A549 (cell line): ENCODE measurements around the gene H6PD. TPM values are rescaled to one million over a fixed set of nuclear protein-coding genes. Genes with fewer than 3 reads are reported as not detected.
A peak's percentile ranks its signal among the peaks of the same experiment; 100 is the strongest.

ENCODE experiments used
- ATAC-seq, 2 experiments: fragments of 200-7000 bp in 1 of 2; fragments of >200 bp in 1 of 2; cut with Nextera tagmentation in 1 of 2; cut with Tn5 transposase in 1 of 2; 3 replicates each; pipeline versions ENCODE4 v1.8.0 to v1.9.1; 2018 to 2020; ENCODE audit warnings: mild to moderate bottlenecking in 1 of 2, moderate library complexity in 1 of 2
- CTCF ChIA-PET: fragments of 300-600 bp; sonication (Branson Sonifier 250); formaldehyde crosslinking; extraction: SDS; loops from one replicate; lab custom pipeline; 2021; ENCODE audit warnings: antibody characterized with exemption, inconsistent platforms; lab: Yijun Ruan, JAX
- POLR2A ChIA-PET: fragments of 350-600 bp; formaldehyde crosslinking; extraction: SDS; loops from one replicate; lab custom pipeline; 2021; ENCODE audit warnings: antibody characterized with exemption, inconsistent platforms; lab: Yijun Ruan, JAX
- DNase-seq, 2 experiments: peaks; one replicate each; pipeline versions ENCODE4 v3.0.0 to v3.0.0-alpha.2; 2011 to 2016; ENCODE audit warnings: low read depth in 1 of 2, low spot score in 1 of 2
- FAIRE-seq: peaks from 2 replicates; lab custom pipeline; 2011; peaks lifted over from hg19 to GRCh38; lab: Jason Lieb, UNC
- H3K27ac ChIP-seq, 2 experiments: fragments of >200 bp; sonication (Bioruptor Twin); formaldehyde crosslinking; 3 replicates each; pipeline ENCODE4 v1.5.1; 2016 to 2017
- H3K4me1 ChIP-seq: fragments of >200 bp; sonication (Bioruptor Twin); formaldehyde crosslinking; 3 replicates; pipeline ENCODE4 v1.6.1; 2016
- H3K4me2 ChIP-seq: fragments of >200 bp; sonication (Bioruptor Twin); formaldehyde crosslinking; 3 replicates; pipeline ENCODE4 v1.6.1; 2016
- H3K4me3 ChIP-seq: fragments of >200 bp; sonication (Bioruptor Twin); formaldehyde crosslinking; 3 replicates; pipeline ENCODE4 v1.5.1; 2016
- H3K9me3 ChIP-seq: fragments of >200 bp; sonication (Bioruptor Twin); formaldehyde crosslinking; 3 replicates; pipeline ENCODE4 v1.6.1; 2016
- ATOH8 ChIP-seq: fragments of 250-450 bp; sonication (Bioruptor Pico); IDR thresholded peaks from 2 replicates; pipeline ENCODE4 v1.5.0; 2020; ENCODE audit warnings: low read depth, mild to moderate bottlenecking, moderate library complexity
- CEBPB ChIP-seq, 2 experiments: fragments of >200 bp in 1 of 2; sonication (Bioruptor Twin) in 1 of 2; formaldehyde crosslinking in 1 of 2; IDR thresholded peaks; 2 replicates each; pipeline ENCODE4 v1.6.1; 2012 to 2016
- CHD4 ChIP-seq: fragments of 200-600 bp; sonication (generic); IDR thresholded peaks from 2 replicates; pipeline ENCODE4 v1.6.1; 2016; ENCODE audit warnings: antibody characterized with exemption, mild to moderate bottlenecking, borderline replicate concordance
- EHF ChIP-seq: fragments of 250-450 bp; sonication (Bioruptor Pico); IDR thresholded peaks from 2 replicates; pipeline ENCODE4 v1.5.0; 2020; ENCODE audit warnings: mild to moderate bottlenecking
- ESRRA ChIP-seq: fragments of 150-350 bp; IDR thresholded peaks from 2 replicates; pipeline ENCODE4 v1.6.1; 2014; ENCODE audit warnings: mild to moderate bottlenecking, low read length, borderline replicate concordance
- FOSB ChIP-seq: fragments of 250-450 bp; sonication (Bioruptor Pico); IDR thresholded peaks from 2 replicates; pipeline ENCODE4 v1.5.0; 2020; ENCODE audit warnings: mild to moderate bottlenecking, moderate library complexity
- FOSL2 ChIP-seq, 2 experiments: fragments of 450-650 bp in 1 of 2; fragments of >200 bp in 1 of 2; sonication (Bioruptor Twin) in 1 of 2; formaldehyde crosslinking; IDR thresholded peaks; 2 replicates each; pipeline versions ENCODE4 v1.5.0 to v1.6.1; 2016 to 2020; ENCODE audit warnings: mild to moderate bottlenecking in 1 of 2, moderate library complexity in 1 of 2
- FOXS1 ChIP-seq: fragments of 250-450 bp; sonication (Bioruptor Pico); IDR thresholded peaks from 2 replicates; pipeline ENCODE4 v1.5.0; 2020; ENCODE audit warnings: mild to moderate bottlenecking, moderate library complexity
- HEYL ChIP-seq: fragments of 250-450 bp; sonication (Bioruptor Pico); IDR thresholded peaks from 2 replicates; pipeline ENCODE4 v1.8.0; 2021; ENCODE audit warnings: mild to moderate bottlenecking, moderate library complexity
- HMGXB4 ChIP-seq: fragments of 250-450 bp; sonication (Bioruptor Pico); IDR thresholded peaks from 2 replicates; pipeline ENCODE4 v1.5.0; 2021; ENCODE audit warnings: mild to moderate bottlenecking, moderate library complexity, borderline replicate concordance
- MAFK ChIP-seq: fragments of 450-650 bp; IDR thresholded peaks from 2 replicates; pipeline ENCODE4 v1.6.1; 2014; ENCODE audit not compliant: partially characterized antibody
- MAZ ChIP-seq: fragments of 150-350 bp; IDR thresholded peaks from 2 replicates; pipeline ENCODE4 v1.6.1; 2014; ENCODE audit warnings: antibody characterized with exemption, low read depth, low read length, borderline replicate concordance
- NR3C1 ChIP-seq: fragments of >200 bp; sonication (Bioruptor Twin); formaldehyde crosslinking; IDR thresholded peaks from 3 replicates; pipeline ENCODE4 v1.6.1; 2017
- RCOR1 ChIP-seq: fragments of 150-350 bp; IDR thresholded peaks from 2 replicates; pipeline ENCODE4 v1.6.1; 2014; ENCODE audit warnings: antibody characterized with exemption, low read length, low read depth
- RFX5 ChIP-seq: fragments of 450-650 bp; IDR thresholded peaks from 2 replicates; pipeline ENCODE4 v1.7.1; 2014; ENCODE audit warnings: antibody characterized with exemption, mild to moderate bottlenecking, moderate library complexity
- SMC3 ChIP-seq: fragments of >200 bp; sonication (Bioruptor Twin); formaldehyde crosslinking; IDR thresholded peaks from 3 replicates; pipeline ENCODE4 v1.6.1; 2018; ENCODE audit warnings: inconsistent platforms
- WGBS: methylation state at CpG from one replicate; pipeline ENCODE4 v1.1.6; 2017; ENCODE audit errors: missing lambda C conversion rate; 5-methylcytosine and 5-hydroxymethylcytosine counted together
- polyA plus RNA-seq, 4 experiments: library from polyadenylated mRNA; depleted of rRNA in 3 of 4; stranded (reverse); fragments of >200 nt; fragmentation: RNase III in 1 of 4; extraction: RNeasy Plus Mini Kit Qiagen cat#74134 plus additional on column Dnase treatment in 1 of 4; gene quantifications; 2 replicates in 3 of 4; 3 replicates in 1 of 4; pipeline ENCODE4 v1.2.3, GENCODE V29; 2011 to 2017

Gene H6PD
- polyA plus RNA-seq, 2 of the 4 experiments (the other 2 are of a cell fraction): 6.0 to 7.9 TPM

GRCh38 chr1:9319789-9320519, 85.4 kb downstream of the H6PD start:
- ATAC-seq (no peak), FAIRE-seq (no peak), DNase-seq (no peak)
- ChIA-PET CTCF (interaction anchor here (1.2 to 1.6 kb wide), 2 partner anchors 171 to 176 kb away, joined by 3 to 6 read pairs; no protein-coding TSS in a partner anchor), POLR2A (no interaction called here)
- Histone ChIP-seq H3K9me3 (no peaks in the 10 kb centered on the region), H3K4me3 (no peak overlapping the region), H3K4me2 (peak overlapping the region; percentile 17; the same call in 1 of the 3 replicates), H3K27ac (peak overlapping the region in 1 of 2 experiments; percentile 78; a peak in 3 of 6 replicates), H3K4me1 (peaks cover 71% of the 10 kb centered on the region)
- no peak for TF ChIP-seq EHF (CRISPR knock-in tag)
- no peak for TF ChIP-seq FOXS1
- TF ChIP-seq MAFK: no peak
- TF ChIP-seq MAZ: no peak
- TF ChIP-seq ATOH8: no peak
- no peak for TF ChIP-seq HMGXB4
- TF ChIP-seq CHD4: no peak
- TF ChIP-seq RFX5: no peak
- no peak for TF ChIP-seq NR3C1
- TF ChIP-seq HEYL (CRISPR knock-in tag): no peak
- TF ChIP-seq RCOR1: no peak
- no peak for TF ChIP-seq ESRRA
- TF ChIP-seq FOSB (CRISPR knock-in tag): no peak
- TF ChIP-seq SMC3: no peak
- no peak for TF ChIP-seq FOSL2 (IDR thresholded peaks at IDR 0.05)
- TF ChIP-seq FOSL2 (CRISPR knock-in tag; IDR thresholded peaks at IDR 0.05): no peak
- no peak for TF ChIP-seq CEBPB (IDR thresholded peaks at IDR 0.05)
- WGBS: 90% methylated on average over 13 of the region's 21 CpGs

Other genes with a start within 250 kb of the H6PD start
- gene SLC2A7, start 208.4 kb upstream of the H6PD start, polyA plus RNA-seq (2011; rRNA removed): not detected in 2 replicates
- 0.05 TPM in 2 of 3 replicates, not detected in the other for gene SLC2A7, start 208.4 kb upstream of the H6PD start, polyA plus RNA-seq (2017; fragmentation: RNase III; extraction: RNeasy Plus Mini Kit Qiagen cat#74134 plus additional on column Dnase treatment)
- 0.03 and 0.12 TPM in 2 replicates for gene SLC2A5, start 165.1 kb upstream of the H6PD start, polyA plus RNA-seq (2011; rRNA removed)
- 0.12 to 0.22 TPM (median 0.19 TPM) in 3 replicates for gene SLC2A5, start 165.1 kb upstream of the H6PD start, polyA plus RNA-seq (2017; fragmentation: RNase III; extraction: RNeasy Plus Mini Kit Qiagen cat#74134 plus additional on column Dnase treatment)
- gene GPR157, start 105.7 kb upstream of the H6PD start, polyA plus RNA-seq (2011; rRNA removed): 3.6 and 3.7 TPM in 2 replicates
- 2.8 to 4.8 TPM (median 4.7 TPM) in 3 replicates for gene GPR157, start 105.7 kb upstream of the H6PD start, polyA plus RNA-seq (2017; fragmentation: RNase III; extraction: RNeasy Plus Mini Kit Qiagen cat#74134 plus additional on column Dnase treatment)
- 19.4 and 23.7 TPM in 2 replicates for gene SPSB1, start 58.1 kb downstream of the H6PD start, polyA plus RNA-seq (2011; rRNA removed)
- 16.9 to 25.3 TPM (median 22.3 TPM) in 3 replicates for gene SPSB1, start 58.1 kb downstream of the H6PD start, polyA plus RNA-seq (2017; fragmentation: RNase III; extraction: RNeasy Plus Mini Kit Qiagen cat#74134 plus additional on column Dnase treatment)